Stimulated activated CD8-positive, alpha-beta memory T cell treated with anti-CD3 and anti-CD28 coated beads, Interleukin-7, amount 100 ng/mL, for 24 hours (primary cell): ENCODE results near the gene CLIC3.
"Not testable (repeated sequence)": the region's sequence is repeated elsewhere in the genome, so short reads cannot be mapped to it uniquely, and the experiment has no call there.

Experiments used
- DNase-seq: peaks from one replicate; pipeline ENCODE4 v3.0.0-alpha.2; 2020; ENCODE audit warnings: low read depth

CLIC3 gene

DNA sequence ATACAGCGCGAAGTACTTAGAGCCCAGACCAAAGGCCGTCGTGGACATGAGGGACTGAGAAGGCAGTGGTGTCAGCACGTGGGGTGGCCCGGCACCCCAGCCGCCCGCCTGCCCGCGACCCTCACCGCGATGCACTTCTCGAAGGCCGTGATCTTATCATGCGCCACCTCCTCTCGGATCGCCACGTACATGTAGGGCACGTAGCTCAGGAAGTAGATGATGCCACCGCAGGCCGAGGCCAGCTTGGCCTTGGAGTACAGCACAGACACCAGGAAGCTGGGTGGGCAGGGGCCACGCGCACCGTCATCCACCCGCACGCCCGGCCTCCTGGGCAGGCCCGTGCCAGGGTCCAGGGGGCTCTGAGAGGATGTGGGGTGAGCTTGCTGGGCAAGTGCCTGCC is 20.7 kb upstream of the CLIC3 start:
- no peak for DNase-seq

DNA sequence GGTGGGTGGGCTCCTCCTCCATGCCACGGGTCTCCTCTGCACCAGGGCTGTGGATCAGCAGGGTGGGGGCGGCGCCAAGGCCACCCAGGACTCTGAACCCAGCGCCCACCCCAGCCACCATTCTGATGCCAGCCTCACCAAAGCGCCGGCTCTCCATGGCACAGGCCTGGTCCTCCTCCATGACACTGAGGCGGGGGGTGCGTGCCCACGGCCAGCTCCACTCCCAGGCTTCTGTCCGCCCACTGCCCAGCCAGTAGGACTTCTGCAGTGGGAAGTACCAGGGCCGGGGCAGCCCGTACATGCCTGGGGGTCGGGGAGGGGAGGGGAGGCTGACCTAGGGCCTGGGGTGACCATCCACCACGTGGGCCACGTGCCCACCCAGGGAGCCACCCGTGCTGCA is 20.1 kb upstream of the CLIC3 start:
- DNase-seq = no peak

DNA sequence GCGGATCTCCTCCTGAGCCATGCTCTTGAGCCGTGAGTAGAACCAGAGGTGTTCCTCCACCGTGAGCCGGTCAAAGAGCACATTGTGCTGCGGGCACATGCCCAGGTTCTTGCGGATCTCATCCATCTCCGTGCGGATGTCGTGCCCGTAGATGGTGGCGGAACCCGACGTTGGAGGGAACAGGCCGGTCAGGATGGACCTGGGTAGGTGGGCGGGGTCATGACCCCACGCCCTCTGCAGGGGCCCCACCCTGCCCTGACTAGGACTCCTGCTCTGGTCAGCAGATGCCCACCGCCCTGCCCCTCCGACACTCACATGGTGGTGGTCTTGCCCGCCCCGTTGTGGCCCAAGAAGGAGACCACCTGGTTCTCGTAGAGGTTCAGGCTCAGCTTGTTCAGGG is 19.6 kb upstream of the CLIC3 start:
- DNase-seq = no peak

DNA sequence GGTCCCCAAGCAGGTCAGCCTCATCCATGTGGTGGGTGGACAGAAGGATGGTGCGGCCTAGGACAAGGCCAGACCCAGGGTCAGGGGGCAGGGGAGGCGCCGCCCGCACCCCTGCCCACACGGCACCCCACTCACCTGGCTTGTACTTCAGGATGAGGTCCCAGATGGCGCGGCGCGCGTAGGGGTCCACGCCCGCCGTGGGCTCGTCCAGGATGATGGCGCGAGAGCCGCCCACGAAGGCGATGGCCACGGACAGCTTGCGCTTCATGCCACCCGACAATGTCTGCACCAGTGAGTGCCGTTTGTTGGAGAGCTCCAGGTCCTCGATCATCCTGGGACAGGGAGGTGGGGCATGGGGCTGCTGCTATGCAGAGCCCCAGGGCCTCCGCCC is 19.2 kb upstream of the CLIC3 start:
- DNase-seq = no peak

DNA sequence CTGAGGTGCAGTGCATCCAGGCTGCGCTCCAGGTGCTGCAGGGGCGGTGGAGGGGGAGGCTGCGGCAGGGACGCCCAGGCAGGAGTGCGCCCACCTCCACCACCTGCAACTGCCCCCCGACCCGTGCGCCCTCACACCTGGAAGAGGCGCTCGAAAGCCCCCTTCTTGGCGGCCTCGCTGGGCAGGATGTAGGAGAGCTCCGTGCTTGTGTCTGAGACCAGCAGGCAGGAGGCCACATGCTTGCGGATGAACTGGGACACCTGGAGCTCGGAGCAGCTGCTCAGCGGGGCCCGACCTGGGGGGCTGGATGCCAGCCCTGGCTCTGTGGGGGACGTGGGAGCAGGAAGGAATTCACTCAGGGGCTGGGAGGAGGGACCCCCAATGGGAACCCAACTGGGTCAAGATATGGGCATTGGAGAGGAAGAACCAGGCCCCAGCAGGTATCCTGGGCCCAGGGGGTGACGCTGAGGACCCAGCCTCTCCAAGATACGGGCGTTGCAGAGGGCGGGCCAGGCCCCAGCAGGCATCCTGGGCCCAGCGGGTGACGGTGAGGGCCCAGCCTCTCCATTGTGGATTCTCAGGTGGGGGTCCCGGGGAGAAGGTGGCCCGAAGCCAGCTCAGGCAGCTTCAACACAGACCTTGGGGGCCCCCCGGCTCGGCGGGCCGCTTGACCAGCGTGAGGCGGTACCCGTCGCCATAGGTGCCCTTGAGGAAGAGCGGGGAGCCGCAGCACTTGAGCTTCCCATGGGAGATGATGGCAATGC is 18.6 kb upstream of the CLIC3 start:
- DNase-seq = no peak

DNA sequence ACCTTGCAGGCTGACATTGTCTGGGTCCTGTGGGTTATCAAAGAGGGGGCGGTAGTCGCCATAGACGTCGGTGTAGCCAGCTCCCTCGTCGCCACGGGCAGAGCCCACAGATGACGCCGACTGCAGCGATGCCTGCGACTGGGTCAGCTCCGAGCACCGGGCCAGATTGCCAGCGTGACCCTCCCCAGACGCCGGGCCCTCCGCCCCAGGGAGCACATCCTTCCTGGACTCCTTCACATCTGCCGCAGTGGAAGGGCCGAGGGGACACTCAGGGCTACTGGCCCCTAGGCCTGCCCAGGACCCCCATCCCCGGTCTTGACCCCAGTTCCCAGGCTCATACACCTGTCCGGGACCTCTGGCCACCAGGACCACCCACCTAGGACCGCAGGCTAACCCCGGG is 17.8 kb upstream of the CLIC3 start:
- no peak for DNase-seq

DNA sequence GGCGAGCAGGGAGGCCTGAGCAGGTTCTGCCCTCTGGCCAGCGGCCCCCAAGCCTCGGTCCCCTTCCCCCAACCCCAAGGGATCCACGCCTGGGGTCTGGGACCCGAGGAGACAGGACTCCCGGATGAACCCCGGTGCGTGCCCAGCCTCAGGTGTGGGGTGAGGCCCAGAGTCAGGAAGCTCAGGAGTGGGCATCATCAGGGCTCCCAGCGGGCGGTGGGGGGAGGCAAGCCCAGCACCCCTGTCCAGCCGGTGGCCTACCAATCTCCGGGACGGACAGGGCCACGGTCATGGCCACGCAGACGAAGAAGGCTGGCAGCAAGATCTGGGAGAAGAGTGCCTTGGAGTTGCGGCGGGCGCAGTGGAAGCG is 17.2 kb upstream of the CLIC3 start:
- DNase-seq = no peak

DNA sequence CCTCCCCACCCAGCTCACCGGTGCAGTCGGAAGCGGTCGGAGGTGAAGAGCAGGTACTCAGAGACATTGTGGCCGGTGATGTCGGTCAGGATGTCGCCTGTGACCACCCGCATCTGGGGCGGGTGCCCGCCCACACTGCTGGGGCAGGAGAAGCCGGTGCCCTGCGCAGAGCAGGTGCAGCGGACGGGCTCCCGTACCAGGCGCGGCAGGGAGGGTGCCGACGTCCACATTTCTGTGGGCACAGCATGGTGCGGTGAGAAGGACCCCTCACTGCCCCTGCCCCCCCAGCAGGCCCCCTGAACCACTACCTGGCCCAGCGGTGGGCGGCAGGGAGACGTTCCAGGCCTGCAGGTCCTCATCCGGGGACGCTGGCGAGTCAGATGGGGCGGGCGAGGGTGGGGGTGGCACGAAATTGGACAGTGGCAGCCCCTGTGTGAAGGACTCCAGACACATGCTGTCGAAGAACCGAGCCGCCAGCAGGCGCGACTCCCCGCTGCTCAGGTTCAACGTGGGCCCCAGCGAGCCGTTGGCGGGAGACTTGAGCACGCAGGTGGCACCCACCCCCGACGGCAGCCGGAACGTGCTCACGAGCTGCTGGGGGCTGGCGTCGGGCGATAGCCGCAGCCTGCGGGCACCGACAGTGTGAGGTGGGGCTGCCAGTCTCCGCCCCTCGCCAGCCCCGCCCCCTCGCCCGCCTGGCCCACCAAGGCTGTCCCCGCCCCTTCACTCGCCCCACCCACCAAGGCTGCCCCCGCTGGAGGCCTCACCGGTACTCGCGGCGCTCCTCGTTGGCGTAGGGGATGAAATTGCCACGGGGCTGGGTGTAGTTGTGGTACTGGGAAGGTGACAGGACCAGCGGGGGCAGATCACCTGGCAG is 16.6 kb upstream of the CLIC3 start:
- DNase-seq = no peak

DNA sequence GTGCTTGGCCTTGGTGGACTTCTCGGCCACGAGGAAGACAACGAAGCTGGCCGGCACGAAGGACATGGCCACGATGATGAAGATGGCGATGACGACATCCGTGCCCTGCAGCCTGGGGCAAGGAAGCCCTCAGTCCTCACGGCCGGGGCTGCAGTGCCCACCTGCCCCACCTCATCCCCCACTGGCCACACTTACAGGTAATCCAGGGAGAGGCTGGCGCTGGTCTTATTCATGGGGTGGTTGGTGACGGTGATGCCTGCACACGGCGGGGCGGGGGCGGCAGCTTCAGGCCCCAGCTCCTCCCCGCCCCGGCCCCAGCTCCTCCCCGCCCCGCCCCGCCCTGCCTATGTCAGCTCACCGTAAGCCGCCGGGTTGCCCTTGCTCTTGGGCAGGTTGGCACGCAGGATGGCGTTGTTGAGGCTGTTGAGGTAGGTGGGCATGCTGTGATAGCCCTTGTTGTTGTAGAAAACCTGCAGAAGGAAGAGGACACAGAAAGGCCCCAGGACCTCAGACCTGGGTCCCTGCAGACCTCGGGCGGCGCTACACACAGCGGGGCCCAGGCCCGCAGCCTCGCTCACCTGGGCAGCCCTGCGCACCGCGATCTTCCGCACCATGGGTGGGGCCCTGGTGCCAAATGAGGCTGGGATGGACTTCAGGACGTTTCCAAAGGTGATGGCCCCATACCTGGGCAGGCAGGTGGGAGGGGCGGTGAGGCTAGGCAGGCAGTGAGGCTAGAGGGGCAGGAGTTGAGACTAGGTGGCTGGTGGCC is 15.7 kb upstream of the CLIC3 start:
- no peak for DNase-seq

DNA sequence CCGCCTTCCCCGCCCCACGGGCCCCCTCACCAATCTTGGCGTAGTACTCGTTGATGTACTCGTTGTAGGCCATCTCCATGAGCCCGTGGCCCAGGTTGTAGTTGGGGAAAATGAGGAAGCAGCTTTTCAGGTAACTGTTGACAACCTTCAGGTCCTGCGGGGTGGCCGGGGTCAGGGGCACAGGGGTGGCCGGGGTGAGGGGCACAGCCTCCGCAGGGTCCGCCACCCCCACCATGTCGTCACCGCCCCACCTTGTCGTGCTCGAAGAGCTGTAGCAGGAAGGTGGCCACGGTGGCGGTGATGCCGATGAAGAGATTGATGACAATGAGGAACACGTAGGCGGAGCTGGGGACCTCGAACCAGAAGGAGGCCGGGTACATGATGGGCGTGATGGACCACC is 14.8 kb upstream of the CLIC3 start:
- no peak for DNase-seq

DNA sequence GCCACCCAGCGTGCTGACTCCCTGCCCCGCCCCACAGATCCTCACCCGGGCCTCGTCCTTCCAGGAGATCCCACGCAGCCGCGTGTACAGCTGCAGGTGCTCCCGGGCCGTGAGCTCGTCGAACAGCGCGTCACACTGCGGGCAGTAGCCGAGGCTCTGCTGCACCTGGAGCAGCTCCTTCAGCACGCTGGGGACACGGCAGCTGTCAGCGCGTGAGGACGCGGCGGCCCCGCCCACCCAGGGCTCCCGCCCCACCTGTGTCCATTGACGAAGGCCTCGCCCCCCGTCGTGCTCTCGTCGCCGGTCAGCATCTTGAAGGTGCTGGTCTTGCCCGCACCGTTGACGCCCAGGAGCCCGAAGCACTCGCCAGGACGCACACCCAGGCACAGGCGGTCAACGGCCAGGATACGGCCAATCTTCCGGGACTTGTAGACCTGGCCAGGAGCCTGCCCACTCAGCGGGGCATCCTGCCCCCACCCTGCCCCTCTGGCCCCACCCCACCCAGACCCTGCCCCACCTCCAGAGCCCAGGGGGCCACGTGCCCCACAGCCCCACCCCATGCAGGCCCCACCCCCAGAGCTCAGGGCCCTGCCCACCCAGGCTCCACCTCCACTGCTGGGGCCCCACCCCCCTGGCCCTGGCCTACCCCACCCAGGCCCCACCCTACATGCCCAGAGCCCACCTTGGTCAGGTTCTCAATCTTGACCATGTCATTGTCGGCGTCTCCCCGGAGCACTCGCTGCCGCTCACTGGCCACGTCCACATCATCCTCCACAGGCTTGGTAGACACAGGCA is 13.8 kb upstream of the CLIC3 start:
- DNase-seq = no peak

DNA sequence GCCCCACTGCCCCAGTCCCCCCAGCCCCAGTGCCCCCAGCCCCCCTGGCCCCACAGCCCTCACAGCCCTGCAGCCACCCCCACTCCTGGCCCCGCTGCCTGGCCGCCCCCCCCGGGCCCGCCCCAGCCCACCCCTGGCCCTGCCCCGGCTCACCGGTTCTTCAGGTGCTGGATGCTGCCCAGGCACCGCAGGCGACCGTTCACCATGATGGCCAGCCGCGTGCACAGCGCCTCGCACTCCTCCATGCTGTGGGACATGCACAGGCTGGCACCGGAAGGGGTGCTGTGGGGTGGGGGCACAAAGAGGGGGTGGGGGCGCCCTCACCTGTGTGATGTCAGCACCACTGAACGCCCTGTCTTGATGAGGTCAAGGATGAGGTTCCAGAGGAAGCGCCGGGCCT is 12.8 kb upstream of the CLIC3 start:
- no peak for DNase-seq

DNA sequence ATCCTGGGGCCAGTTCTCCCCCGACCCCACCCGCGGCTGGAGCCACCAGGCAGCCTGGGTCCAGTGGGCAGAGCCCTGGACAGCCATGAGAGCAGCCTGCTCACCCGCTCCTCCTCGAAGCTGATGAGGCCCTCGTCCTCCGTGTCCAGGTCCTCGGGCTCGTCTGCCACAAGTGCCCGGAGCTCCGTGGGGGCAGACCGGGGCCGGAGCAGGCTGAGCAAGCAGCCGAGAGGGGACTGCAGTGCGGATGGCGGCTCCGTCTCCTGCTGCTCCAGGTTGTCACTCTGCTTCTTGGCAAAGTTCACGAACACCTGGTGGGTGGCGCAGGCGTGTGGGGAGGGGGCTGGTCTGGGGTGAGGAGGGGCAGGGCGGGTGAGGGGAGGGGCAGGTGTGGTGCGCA is 11.9 kb upstream of the CLIC3 start:
- no peak for DNase-seq

DNA sequence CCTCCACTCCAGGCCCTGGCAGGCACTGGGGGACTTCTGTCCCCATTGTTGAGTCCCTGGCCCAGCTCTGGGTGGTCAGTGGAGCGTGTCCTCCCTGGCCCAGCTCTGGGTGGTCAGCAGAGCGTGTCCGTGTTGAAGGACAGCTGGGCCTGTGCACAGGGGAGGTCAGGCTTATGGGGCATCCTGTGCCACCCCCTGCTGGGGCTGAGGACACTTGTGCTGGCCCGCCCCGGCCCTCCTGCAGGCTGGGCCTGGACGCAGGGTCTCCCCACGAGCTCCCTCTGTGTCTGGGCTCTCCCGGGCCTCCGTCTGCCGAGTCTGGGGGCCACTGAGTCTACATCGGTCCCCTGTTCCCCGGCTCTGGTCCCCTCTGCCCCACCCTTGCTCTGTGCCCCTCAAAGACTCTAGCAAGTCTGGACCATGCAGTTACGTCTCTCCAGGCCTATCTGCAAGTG is 11.5 kb upstream of the CLIC3 start:
- DNase-seq = no peak

DNA sequence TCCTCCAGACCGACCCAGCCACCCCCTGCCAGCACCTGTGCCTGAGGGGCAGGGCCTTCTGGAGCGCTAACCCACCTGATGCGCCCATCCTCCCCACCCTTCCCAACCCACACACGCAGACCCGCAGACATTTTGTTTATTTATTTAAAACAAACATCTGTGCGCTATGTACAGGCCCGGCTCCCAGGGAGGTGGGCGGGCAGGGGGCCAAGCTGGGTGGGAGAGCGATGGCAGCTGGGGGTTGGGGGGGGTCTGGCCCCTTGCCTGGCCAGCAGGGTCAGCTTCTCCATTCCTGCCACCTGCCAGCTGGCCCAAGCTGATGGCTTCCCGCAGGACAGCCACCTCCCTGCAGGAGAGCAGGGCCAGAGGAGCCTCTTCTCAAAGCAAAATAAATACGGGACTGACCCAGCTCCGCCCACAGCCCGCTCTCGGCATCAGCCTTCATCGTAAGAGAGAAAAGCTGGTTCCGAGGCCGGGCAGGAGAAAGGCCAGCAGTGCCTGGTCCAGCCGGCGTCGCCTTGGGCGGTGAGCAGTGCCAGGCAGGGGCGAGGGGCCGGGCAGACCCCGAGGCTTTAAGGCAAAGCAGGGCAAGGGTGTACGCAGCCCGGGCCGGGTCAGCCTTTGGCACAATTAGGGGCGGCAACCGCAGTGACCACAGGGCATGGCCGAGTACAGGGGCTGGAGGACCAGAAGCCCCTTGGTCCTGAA is 10.9 kb upstream of the CLIC3 start:
- no peak for DNase-seq

DNA sequence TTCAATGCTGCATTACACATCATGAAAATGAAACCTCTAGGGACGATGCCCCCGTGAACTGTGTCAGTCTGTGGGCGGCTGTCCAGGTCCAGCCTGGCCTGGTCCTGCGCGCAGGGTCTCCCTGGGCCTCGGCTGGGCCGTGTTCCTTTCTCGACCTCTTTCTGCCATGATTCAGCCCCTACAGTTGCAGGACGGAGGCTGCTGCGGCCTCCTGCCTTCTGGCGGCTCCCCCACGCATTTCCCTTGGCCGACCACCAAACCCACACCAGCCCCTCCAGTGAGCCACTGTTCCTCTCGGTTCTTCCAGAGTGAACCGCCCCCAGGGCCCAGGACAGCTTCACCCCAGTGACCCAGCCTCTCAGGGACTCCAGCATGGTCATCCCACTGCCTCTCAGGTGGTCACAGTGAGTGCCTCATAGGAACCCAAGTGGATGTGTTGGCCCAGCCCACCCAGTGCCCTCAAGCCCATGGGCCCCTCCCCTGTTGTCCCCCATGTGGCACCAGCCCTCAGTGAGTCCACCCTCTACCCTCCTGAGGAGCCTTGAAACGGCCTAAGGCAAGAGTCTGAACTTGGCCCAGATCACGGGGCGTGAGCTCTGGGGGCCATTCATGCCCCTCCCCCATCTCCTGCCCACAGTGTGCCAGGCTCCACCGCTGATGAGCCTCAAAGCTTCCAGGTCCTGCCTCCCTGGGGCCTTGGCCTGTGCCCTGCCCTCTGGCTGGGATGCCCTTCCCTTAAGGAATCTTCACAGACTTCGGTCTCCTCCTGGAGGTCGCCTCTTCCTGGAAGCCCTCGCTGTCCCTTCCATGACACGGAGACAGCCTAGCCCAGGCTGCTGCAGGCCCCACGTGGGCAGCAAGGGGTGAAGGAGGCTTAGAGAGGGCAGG is 10.0 kb upstream of the CLIC3 start:
- DNase-seq = no peak

DNA sequence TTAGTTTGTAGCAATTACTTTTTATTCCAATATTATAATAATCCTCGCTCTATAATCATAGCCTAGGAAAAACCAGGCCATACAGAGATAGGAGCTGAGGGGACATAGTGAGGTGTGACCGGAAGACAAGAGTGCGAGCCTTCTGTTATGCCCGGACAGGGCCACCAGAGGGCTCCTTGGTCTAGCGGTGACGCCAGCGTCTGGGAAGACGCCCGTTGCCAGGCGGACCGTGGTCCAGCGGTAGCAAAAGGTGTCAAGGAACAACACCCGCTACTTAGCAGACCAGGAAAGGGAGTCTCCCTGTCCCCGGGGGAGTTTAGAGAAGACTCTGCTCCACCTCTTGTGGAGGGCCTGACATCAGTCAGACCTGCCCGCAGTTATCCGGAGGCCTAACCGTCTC is 7.9 kb upstream of the CLIC3 start:
- DNase-seq = not testable (repeated sequence)

DNA sequence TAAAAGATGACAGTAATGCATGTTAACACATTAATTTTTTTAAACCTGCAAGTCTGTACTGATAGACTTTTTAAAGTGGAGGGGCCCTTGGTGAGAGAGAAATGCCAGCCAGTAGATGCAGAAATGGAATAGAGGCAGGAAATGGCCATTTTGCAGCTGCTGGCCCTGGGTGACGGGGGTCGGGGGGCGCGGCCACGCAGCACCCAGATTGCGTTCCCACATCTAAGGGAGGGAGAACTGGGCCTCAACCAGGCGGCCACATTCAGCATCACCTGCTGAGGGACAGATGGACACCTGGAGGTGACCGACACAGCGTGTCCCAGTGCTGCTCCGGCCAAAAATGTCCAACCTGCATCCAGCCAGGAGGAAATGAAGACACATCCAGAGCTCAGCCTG is 6.3 kb upstream of the CLIC3 start:
- DNase-seq = no peak

DNA sequence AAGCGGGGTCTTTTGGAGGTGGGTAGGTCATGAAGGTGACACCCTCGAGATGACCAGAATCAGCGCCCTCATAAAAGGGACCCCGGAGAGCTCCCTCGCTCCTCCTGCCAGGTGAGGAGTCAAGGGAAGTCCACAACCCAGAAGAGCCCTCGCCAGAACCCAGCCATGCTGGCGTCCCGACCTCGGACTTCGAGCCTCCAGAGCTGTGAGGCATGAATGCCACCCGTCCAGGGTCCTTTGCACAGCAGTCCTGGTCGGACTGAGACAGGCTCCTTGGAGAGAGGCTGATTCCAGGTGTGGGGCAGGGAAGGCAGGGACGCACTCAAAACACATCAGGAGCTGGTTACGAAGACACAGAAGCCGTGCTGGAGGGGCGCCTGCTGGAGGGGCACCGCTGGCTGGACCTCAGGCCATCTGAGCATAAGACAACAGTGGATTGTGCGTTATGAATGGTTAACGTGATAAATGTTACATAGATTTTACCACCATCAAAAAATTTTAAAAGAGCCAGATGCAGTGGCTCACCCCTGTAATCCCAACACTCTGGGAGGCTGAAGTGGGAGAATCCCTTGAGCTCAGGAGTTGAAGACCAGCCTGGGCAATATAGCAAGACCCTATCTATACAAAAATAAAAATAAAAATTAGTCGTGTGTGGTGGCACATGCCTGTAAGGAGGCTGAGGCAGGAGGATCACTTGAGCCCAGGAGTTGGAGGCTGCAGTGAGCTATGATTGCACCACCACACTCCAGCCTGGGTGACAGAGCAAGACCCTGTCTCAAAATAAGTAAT is 5.7 kb upstream of the CLIC3 start:
- DNase-seq = no peak
